NCI-H748 (cell line): ENCODE measurements around the gene SORBS2.
"Not testable (repeated sequence)": the region's sequence is repeated elsewhere in the genome, so short reads cannot be mapped to it uniquely, and the experiment has no call there.

Experiments
- DNase-seq: peaks from one replicate; lab custom pipeline; 2025; ENCODE audit not compliant: unreplicated experiment; lab: John Stamatoyannopoulos, UW

SORBS2 gene, protein sequence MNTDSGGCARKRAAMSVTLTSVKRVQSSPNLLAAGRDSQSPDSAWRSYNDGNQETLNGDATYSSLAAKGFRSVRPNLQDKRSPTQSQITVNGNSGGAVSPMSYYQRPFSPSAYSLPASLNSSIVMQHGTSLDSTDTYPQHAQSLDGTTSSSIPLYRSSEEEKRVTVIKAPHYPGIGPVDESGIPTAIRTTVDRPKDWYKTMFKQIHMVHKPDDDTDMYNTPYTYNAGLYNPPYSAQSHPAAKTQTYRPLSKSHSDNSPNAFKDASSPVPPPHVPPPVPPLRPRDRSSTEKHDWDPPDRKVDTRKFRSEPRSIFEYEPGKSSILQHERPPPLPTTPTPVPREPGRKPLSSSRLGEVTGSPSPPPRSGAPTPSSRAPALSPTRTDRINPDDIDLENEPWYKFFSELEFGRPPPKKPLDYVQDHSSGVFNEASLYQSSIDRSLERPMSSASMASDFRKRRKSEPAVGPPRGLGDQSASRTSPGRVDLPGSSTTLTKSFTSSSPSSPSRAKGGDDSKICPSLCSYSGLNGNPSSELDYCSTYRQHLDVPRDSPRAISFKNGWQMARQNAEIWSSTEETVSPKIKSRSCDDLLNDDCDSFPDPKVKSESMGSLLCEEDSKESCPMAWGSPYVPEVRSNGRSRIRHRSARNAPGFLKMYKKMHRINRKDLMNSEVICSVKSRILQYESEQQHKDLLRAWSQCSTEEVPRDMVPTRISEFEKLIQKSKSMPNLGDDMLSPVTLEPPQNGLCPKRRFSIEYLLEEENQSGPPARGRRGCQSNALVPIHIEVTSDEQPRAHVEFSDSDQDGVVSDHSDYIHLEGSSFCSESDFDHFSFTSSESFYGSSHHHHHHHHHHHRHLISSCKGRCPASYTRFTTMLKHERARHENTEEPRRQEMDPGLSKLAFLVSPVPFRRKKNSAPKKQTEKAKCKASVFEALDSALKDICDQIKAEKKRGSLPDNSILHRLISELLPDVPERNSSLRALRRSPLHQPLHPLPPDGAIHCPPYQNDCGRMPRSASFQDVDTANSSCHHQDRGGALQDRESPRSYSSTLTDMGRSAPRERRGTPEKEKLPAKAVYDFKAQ (N-terminal part only)

DNA sequence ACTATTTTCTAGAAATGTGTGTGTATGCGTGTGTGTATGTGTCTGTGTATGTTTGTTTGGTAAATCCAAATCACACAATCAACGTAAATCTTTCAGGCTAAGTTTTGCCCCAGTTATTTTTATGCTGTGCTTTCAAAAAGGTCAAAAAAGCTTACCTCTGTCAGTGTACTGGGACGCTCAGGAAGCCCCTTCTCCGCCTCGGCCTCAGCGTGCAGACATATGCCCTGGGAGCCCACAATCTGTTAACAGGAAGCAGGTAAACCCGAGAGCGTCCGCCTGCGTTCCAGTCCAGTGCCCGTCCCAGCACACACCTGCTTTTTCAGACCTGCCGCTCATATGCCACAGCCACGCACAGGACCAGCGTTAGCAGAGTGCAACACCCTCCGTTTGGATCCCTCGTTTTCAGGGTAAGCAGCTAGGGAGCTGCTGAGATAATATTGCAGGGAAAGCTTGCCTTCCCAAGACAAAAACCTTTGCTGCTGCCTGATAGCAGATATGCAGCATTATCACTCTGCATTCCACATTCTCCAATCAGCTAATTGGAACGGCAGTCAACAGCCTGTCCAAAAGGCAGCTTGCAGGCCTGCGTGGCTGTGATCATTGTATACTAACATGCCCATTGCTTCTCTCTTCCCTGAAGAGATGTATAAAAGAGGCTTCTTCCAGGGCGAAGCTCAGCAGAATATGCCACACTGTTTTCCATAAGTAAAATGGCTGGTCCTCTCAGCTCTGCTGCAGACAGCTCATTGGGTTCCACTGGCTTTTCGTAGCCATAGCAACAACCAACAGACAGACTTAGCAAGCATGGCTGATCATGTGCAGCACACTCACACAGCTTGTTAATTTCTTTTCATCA, at the start of gene SORBS2:
Gene SORBS2, minus strand, starts transcription at position 686 of the 856 bp plus-strand sequence. CDS start 121,623 bp downstream, outside the sequence.
- peak; percentile 90 for DNase-seq

DNA sequence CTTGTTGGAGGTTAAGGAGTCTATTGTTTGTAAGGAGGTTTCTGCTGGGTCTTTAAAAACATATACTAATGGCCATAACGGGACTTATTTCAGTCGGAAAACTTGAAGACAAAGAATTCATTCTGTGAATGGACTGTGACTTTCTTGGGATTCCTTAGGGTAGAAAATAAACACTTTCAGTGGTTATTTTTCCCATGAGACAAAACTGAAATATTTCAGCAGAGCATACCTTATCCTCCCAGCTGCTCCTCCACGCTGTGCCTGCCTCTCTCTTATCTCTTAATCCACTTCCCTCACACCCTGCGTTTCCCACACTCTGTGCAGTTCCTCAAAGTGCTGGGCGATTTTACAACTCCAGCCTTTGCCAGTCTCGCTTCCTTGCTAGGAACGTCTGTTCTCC, 47.1 kb upstream of the SORBS2 start:
- no peak for DNase-seq

DNA sequence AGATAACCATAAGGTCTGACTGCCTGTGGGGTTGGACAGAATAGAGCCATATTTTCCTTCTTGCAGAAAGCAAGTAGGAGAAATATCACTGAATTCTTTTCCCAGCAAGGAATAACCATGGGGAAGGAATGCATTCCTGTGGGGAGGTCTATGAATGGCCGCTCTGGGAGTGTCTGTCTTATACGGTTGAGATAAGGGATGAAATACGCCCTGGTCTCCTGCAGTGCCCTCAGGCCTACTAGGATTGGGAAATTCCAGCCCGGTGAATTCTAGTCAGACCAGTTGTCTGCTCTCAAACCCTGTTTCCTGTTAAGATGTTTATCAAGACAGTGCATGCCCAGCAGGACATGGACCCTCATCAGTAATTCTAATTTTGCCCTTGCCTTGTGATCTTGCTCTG, 45.6 kb upstream of the SORBS2 start:
- DNase-seq: not testable (repeated sequence)

DNA sequence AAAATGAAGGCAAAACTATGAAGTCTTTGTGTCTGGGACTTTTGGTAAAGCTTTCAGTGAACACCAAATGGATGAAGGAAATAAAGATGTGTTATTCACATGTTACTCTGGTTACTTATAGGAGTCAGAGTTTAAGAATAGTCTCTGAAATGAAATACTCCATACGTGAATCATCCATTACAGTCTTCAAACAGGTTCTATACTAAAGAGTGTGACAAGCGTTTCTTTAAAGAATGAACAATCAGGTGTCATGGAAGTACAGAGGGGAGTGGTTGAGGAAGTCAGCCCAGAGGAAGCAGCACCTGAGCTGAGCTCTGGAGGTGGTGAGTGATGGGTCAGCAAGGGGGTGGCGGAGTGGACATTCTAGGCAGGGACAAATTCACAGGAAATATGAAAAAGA, 41.8 kb upstream of the SORBS2 start:
- no peak for DNase-seq

DNA sequence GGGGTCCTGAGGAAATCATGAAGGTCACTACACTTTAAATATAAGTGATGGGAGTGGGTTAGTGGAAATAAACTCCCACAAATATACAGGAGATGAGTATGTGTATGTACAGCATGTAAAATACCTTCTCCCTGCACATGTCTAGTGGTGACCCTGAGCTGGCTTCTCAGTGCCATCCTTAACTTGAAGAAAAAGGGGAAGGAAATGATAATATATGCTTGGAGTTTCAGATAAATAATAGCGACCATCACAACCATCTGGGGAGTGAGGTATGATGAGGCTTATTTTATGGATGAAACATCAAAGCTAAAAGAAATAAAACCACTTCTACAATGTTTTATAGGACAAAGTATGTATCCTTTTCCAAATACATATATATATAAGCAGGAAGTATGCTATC, 41.0 kb upstream of the SORBS2 start:
- no peak for DNase-seq

DNA sequence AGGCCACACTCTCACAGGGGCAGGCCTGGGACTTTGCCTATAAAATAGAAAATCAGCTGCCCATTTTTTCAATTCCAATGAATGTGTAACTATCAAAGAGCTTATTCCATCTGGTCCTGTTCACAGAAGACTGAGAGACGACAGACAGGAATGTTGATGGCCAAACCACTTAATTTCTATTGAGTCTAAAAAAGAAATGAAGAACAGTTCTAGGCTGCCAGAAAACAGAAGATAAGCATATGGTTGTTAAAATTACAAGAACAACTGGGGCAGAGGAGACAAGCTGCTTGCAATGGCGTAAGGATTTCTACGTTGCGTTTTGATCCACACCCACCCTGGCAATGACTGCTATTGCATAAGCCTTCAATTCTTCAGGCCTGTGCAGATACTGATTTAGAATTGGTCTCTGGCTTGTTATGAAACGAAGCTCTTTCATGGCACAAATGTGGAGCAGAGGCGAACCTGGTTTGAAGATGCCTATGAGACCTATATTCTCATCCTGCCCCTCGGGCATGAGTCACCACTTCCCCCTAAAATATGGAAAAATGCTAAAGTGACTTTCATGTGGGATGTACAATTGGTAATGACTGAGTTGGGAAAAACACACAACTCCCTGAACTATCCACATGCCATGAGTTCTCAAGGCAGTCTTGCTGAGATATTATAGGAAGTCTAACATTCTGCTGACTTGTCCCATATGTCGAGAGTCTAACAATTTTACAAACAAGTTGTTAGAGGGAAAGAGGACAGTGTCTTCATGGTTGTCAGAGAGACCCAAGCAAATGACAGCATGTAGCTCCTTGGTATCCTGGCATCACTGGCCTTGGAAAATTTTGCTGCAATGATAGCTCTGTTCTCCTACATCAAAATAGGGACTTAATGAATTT, 37.9 kb upstream of the SORBS2 start:
- no peak for DNase-seq

DNA sequence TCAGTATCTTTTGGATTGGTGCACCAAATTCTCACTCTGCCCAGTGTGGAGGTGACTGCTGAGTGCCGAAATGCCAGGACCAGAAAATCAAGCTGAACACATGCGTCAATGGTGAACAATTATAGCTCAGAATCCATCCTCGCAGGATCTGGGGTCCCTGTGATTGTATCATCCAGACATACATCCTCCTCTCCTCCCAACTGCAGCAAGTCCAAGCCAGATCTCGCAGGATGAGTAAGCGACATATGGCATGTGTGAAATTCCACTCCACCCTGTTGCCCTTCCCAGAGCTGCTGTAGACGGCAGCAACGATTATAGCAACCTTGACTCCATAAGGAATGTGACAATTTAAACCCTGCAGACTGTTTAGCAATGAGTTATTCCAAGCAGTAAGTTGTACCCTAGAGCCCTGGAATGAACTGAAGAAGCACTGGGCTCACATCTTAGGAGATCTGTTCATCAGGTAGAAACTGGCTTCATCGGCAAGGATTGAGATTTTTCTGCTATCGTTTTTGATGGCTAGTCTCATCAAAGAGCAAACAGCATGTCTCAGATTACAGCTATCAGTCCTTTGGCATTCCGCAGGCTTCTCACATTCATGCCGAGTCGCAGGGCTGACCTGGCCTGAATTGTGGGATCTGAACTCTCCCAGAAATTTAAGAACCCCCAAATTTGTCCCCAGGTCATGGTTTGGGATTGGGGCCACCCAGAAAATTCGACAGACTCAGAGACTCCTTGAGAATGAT, 35.5 kb upstream of the SORBS2 start:
- DNase-seq: peak; percentile 40

DNA sequence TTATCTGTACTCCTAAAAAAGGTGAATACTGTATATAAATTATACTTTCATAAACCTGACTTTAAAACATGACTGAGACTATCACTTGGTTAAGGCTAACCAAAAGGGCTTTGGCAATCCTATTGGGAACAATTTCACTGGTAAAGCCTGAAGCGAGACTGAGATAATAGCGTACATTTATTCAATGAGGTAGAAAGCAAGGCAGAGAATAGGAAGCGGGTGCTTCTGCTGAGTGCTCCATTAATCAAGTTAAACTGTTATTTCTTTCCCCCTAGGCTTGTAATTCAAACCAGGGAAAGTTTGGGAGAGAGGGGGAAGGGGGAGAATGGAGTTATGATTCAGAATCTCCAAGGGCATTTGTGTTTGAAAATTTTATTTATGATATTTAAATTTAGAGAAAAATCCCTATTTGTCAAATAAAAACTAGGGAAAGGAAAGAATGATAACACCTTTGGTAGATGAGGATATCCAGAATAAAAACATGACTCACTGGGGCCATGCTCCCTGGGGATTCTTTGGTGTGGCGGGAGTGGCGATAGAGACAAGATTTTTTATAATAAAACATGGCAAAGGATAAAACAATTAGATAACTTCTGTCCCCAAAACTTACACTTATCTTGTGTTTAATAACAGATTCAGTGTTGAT, 34.6 kb upstream of the SORBS2 start:
- DNase-seq: no peak

DNA sequence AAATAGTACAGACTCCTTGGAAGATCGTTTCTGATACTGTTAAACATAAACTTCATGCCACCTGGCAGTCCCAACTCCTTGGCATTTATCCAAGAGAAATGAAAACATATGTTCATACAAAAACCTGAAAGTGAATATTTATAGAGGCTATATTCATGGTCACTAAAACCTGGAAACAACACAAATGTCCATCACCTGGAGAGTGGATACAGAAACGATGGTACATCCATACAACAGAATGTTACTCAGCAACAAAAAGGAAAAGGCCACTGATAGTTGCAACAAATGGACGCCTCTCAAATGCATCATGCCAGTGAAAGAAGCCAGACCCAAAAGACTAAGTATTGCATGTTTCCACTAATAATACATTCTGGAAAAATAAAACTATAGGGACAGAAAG, 34.0 kb upstream of the SORBS2 start:
- DNase-seq: no peak

DNA sequence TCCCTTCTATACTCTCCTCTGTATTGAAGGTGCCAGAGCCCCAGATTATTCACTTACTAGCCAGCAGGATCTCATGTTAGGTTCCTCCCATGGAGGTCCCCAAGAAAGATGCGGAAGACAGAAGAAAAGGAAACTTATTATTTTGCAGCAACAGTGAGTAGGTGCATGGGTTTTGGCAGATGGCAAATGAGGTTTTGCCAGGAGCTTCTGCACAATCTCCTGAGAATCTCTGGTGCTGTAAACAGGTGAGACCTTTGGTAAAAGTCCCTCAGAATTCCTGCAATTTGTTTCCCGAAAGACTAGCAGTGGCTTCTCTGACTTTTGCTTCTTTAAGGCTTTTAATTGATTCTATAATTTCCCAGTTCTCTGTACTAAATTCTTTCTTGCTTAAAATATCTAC, 29.5 kb upstream of the SORBS2 start:
- DNase-seq: no peak

DNA sequence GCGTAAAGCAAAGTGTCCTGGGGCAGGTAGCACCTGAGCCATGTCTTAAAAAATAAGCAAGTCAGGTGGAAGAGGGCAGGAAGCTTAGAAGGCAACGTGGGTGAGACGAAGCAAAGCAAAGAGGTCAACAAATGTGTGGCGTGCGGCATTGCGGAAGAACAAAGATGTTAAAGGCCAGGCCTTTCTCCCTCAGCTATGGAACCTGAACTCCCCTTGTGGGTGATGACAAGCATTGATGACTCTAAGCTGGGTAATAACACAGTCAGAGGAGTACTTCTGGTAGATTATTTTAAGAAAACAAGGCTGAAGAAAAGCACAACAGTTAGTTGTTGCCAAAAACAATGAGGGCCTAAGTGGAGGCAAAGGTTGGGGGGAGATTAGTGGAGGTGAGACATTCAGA, 29.0 kb upstream of the SORBS2 start:
- DNase-seq: no peak

DNA sequence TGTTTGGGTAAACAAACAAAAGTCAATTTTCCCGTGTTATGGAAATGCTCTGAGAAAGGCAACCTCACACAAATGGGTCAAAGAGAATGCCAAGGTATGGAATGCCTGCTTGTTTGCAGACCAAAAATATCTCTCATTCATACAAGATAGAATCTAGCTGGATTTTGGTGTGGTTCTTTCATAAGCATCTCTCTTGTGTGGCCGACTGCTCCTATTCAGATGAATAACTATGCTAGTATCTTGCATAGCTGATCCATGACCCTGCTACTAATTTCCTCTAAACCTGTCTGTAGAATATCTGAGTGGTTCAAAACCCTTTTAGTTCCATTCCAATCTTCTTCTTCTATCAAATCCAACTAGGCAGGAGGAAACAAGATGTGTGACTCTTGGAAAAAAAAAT, 28.2 kb upstream of the SORBS2 start:
- no peak for DNase-seq

DNA sequence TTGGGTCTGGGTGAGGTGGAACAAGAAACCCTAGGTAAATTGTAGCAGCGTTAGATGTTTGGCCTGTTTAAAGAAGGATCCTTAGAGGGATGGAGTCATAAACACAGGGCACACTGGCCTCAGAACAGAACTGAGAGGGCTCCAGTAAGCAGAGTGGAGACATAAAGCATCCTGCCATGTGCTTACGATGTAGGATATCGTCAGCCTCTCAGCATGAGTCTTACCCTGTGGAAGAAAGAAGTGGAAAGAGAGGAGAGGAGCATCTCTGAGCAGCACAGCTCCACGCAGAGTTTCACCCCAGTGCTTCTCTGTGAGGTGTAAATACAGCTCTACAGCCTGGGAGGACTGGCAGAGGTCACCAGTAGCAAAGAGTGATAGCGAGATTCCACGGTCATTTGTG, 27.8 kb upstream of the SORBS2 start:
- no peak for DNase-seq

DNA sequence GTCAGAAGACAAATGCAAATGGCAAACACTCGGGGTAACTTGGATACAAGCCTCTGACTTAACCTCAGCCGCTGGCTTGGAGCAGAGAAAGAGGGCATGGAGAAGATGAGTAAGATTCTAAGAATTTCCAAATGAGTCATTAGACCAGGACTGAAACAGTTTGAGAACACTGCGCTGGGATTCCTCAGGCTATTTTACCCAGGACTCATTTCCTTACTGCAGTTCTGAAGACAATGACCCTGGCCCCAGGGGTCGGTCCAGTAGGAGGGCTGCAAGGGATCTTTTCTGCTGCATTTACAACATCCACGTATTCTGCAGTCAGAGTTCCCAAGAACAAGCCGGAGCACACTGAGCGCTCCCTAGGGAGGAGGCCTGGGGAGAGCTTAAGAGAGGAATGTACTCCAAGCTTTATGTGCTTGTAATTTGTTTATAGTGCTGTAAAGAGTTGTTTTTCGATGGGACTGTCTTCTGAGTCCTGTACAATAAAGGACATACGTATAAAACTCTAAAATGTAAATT, 27.3 kb upstream of the SORBS2 start:
- DNase-seq: no peak

DNA sequence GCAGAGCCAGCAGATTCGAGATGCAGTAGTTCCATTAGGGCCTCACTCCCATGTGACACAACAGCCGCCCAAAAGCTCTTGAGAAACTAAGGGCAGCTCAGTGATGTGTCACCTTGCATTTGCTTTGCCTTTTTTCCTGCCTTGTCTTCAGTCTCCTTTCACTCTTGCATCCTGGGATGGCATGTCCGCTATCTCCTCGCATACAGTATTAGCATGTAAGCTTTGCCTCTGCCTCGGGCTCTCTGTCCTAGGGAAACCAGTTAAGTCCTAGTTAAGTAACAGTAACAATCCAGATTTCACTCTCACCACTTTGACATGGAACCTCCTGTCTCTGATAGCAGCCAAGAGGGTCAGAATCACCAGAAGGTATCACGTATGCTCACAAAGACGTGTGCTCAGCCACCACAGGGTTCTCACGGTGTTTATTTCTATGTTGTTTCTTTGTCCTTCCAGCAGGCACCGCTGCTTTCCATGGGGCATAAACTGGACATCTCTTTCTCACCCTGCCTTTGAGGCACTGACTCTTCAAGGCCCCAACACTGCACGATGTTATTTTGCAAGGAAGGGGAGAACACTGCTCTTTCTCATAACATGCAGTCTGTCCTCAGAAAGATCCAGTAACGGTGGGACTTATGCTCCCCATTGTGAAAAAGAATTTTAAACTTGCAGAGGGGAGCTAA, 26.7 kb upstream of the SORBS2 start:
- DNase-seq: no peak

DNA sequence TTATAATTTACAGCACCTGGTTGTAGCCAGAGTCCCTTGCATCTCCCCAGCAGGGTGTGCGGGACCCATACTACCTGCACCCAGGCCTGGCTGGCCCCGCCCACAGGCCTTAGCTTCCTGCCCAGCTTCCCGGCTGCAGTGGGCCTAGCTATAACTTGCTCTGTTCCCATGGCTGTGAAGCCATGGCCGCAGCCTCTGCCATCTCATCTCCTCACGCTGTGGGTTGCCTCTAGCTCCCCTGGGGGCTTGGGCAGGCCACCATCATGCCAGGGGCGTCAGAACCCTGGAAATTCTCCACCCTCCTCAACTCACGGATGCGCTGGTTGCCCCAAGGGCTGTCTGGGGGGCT, 26.1 kb upstream of the SORBS2 start:
- DNase-seq: no peak

DNA sequence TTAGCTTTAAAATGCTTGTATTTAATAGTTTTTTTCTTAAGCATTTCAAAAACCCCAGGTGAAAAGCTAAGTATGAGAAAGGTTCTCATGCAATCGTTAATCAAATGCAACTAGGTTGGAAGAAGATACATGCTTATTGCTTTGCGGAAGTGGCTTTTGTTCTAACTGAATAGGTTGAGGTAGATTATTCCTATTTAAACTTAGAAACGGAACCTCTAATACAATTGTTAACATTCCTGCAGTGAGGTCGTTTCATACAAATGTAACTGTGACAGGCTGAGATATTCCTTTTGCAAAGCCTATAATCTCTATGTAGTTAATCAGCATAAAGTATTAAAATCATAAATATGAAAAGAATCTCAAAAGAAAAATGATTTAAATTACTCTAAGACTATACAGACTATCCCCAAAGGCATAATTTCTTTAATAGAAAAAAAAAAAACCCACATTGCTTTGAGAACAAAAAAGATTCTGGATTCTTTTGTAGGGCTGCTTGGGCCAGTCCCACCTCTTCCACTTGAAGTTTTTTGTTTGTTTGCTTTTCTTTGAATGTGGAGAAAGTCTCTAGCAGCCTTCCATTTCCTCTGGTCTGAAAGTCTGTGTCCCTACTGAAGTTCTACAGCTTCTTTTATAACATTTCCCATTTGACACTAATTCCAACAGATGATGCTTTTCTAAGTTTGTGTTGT, 25.6 kb upstream of the SORBS2 start:
- DNase-seq: no peak
